Activated naive CD4-positive, alpha-beta T cell treated with anti-CD3 and anti-CD28 coated beads, Interleukin-2, amount 50 U/mL, for 72 hours (primary cell): ENCODE results near the gene FBXL7. TPM values are rescaled to one million over a fixed set of nuclear protein-coding genes. Genes with fewer than 3 reads are reported as not detected.
A peak's percentile ranks its signal among the peaks of the same experiment; 100 is the strongest.

Experiments
- ATAC-seq, 2 donors: fragments of 150-1000 bp; cut with Tn5 transposase; 2 replicates each; pipeline ENCODE4 v1.10.0; 2021; ENCODE audit warnings: mild to moderate bottlenecking in 2 of 2, moderate library complexity in 2 of 2
- DNase-seq, 2 donors: peaks; one replicate each; pipeline ENCODE4 v3.0.0; 2021 to 2022; ENCODE audit warnings: low spot score in 2 of 2
- H3K27ac Mint-ChIP-seq, 2 donors: one replicate each; pipeline ENCODE4 v1.8.0; 2022; ENCODE audit warnings: mild to moderate bottlenecking in 2 of 2, mixed read lengths in 2 of 2
- H3K36me3 Mint-ChIP-seq, 2 donors: one replicate each; pipeline ENCODE4 v1.8.0; 2022; ENCODE audit warnings: mixed read lengths in 2 of 2
- H3K9me3 Mint-ChIP-seq, 2 donors: one replicate each; pipeline ENCODE4 v1.8.0; 2022; ENCODE audit warnings: mixed read lengths in 2 of 2
- total RNA-seq, 2 donors: library from RNA; stranded (reverse); gene quantifications; one replicate each; pipeline ENCODE4 v1.2.3, GENCODE V29; 2022

Gene FBXL7
- total RNA-seq, 2 donors from 2014 or later = not detected

DNA sequence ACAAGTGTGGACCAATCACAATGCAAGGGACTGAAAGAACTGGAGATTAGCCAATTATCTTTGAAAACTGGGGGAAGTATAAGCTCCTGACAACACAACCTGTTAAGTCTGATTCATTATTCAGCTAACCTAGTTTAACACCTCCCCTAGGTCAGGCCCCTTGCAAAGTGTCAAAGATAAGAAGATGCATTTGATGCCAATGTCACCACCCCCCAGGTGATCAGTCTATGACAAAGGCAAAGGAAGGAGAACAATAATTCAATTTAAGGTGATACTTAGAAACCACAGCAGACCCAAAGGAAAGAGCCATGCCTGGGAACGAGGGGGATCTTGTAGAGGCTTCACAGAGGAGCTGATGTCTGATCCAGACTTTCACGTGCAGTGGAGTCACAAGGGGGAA lies 137.9 kb downstream of the FBXL7 start:
- peaks cover 14 to 18% of the 10 kb centered on the region in 2 donors for H3K9me3 Mint-ChIP-seq
- ATAC-seq = no peak
- H3K27ac Mint-ChIP-seq = no peak overlapping the region
- no peak for DNase-seq
- peaks cover 0 to under 1% of the 10 kb centered on the region in 2 donors for H3K36me3 Mint-ChIP-seq

- Mint-ChIP-seq H3K27ac (no peak overlapping the region), H3K36me3 (peaks cover 0 to 5% of the 10 kb centered on the region in 2 donors), H3K9me3 (peaks cover 14 to 21% of the 10 kb centered on the region in 2 donors)
- no peak for ATAC-seq
- DNase-seq = no peak
These were observed 138.3 kb downstream of the FBXL7 start for GRCh38 chr5:15638296-15638695.

DNA sequence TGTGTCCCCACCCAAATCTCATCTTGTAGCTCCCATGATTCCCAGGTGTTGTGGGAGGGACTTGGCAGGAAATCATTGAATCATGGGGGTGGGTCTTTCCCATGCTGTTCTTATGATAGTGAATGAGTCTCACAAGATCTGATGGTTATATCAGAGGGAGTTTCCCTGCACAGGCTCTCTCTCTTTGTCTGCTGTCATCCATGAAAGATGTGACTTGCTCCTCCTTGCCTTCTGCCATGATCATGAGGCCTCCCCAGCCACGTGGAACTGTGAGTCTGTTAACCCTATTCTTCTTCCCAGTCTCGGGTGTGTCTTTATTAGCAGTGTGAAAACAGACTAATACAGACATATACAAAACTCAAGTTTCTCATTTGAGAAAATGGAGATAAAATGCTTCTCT lies 139.3 kb downstream of the FBXL7 start:
- DNase-seq (no peak), ATAC-seq (no peak)
- H3K27ac Mint-ChIP-seq = peak overlapping the region in 1 of 2 donors; percentile 47
- H3K36me3 Mint-ChIP-seq = peaks cover 0 to 9% of the 10 kb centered on the region in 2 donors
- peaks cover 14 to 25% of the 10 kb centered on the region in 2 donors for H3K9me3 Mint-ChIP-seq

- peaks cover 0 to 9% of the 10 kb centered on the region in 2 donors for H3K36me3 Mint-ChIP-seq
- DNase-seq = no peak
- H3K9me3 Mint-ChIP-seq = peaks cover 10 to 25% of the 10 kb centered on the region in 2 donors
These were observed 140.1 kb downstream of the FBXL7 start for GRCh38 chr5:15640116-15640515.

DNA sequence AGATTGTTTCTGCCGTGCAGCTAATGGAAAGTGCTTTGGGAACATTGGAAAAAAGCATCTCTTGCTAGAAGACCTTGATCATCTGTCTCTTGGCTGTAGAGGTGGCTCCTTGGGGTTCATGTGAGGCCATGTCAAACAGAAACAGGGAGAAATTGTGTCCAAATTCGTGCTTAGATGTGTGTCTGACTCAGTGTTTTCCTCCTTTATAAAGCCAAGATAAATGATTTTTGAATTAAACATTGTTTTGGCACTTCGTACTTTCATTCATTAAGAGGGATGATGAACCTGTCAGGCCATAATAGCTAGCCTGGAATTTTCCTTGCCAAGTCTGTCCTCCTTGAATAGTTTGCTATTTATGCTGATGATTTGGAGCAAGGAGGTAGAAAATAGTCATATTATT lies 143.8 kb downstream of the FBXL7 start:
- Mint-ChIP-seq H3K9me3 (peaks cover 10 to 21% of the 10 kb centered on the region in 2 donors), H3K36me3 (peaks cover 0 to 9% of the 10 kb centered on the region in 2 donors), H3K27ac (no peak overlapping the region)
- no peak for ATAC-seq
- no peak for DNase-seq

More at GRCh38 chr5:15640116-15640515, 140.1 kb downstream of the FBXL7 start:
- no peak for ATAC-seq
- no peak overlapping the region for H3K27ac Mint-ChIP-seq

DNA sequence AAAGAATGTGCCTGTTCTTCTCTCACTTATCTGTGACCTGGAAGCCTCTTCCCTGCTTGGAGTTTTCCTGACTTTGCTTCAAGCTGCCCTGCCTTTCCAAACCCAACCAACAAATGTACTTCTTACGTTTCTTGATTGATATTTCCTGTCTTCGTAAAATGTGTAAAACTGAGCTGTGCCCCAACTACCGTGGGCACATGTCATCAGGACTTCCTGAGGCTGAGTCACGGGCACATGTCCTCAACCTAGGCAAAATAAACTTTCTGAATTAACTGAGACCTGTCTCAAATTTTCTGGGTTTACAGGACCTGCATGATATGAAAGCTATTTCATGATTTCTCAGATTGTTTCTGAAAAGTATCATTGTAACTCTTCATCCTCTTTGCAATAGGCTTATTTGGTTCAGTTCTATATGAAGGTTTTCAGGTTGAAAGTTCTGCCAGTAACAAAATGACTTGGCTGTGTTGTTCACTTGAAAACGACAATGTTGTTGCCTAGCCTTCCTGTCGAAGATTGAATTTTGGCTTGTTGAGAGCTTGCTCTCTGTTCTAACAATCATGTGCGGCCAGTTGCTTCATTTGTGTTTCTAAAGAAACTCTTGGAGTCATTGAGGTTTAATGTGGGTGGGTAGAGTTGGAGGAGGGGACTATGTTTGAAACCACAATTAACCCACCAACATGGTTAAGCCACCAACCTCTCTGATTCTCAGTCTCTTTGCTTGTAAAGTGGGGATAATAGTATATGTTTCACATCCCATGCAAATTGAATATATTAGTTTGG lies 145.6 kb downstream of the FBXL7 start:
- DNase-seq = no peak
- peaks cover 6 to 21% of the 10 kb centered on the region in 2 donors for H3K9me3 Mint-ChIP-seq
- peaks cover 0 to 9% of the 10 kb centered on the region in 2 donors for H3K36me3 Mint-ChIP-seq
- no peak for ATAC-seq
- peak overlapping the region in 1 of 2 donors; percentile 39 for H3K27ac Mint-ChIP-seq

DNA sequence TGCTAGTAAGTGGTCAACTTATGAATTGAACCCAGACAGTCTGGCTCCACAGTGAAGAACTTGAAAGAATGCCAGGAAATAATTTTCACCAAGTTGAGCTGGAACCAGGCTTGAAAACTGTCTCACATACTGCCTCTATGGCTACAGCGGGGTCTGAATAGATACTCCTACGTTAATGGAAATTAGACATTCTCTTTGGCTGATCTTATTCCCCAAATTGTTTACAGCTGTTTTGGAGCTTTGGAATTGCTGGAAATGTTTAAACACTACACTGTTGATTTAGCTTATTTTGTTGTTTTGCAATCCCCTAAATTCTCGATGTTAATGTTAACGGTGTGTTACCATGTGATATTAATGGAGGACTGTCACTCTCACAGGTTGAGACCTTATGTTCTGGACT lies 146.4 kb downstream of the FBXL7 start:
- ATAC-seq = no peak
- peaks cover 6 to 19% of the 10 kb centered on the region in 2 donors for H3K9me3 Mint-ChIP-seq

DNA sequence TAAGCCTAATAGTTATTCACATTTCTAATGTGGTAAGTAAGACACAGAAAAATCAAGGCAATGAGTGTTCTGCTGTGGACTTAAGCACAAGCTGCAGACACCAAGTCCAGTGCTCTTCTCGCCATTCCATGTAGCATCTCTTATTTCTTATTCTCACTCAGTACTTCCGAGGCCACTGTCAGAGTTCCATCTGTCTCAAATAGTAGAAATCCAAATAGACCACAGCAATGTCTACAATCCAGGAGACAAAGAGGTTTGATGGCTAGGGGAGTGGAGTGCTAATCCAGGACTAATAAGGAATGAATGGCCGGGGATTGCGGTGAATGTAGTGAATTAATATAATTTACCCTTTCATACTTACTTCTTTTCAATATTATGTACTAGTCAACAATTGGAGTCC lies 147.3 kb downstream of the FBXL7 start:
- no peak overlapping the region for H3K27ac Mint-ChIP-seq
- H3K36me3 Mint-ChIP-seq = peaks cover 0 to 9% of the 10 kb centered on the region in 2 donors
- H3K9me3 Mint-ChIP-seq = peaks cover 5 to 14% of the 10 kb centered on the region in 2 donors
- no peak for ATAC-seq
- DNase-seq = no peak

More for the DNA sequence above, 146.4 kb downstream of the FBXL7 start:
- no peak for DNase-seq
- no peak overlapping the region for H3K27ac Mint-ChIP-seq
- peaks cover 0 to 9% of the 10 kb centered on the region in 2 donors for H3K36me3 Mint-ChIP-seq

GRCh38 chr5:15650266-15650665 lies 150.3 kb downstream of the FBXL7 start:
- H3K36me3 Mint-ChIP-seq = no peaks in the 10 kb centered on the region
- no peak for DNase-seq
- H3K27ac Mint-ChIP-seq = no peak overlapping the region
- peaks cover 0 to 5% of the 10 kb centered on the region in 2 donors for H3K9me3 Mint-ChIP-seq
- no peak for ATAC-seq

DNA sequence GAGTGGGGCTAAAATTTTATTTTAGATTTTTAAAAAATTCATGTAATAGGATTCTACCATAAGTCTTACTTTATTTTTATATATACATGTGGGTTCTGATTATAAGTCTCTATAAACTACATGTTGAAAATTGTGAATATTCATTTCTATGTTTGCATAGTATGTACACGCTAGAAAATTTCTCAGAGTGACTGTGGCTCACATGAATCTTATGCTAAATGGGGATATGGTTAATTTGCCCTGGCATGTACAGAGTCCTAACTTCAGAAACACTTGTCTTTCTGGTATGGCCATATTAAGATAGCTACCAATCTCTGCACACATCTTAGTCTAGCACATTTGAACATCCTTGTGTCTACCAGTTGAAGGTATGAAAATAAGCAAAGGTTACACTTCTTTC lies 154.8 kb downstream of the FBXL7 start:
- DNase-seq (no peak), ATAC-seq (no peak)
- Mint-ChIP-seq H3K27ac (no peak overlapping the region), H3K9me3 (peaks cover 9% of the 10 kb centered on the region in 2 donors), H3K36me3 (no peaks in the 10 kb centered on the region)

DNA sequence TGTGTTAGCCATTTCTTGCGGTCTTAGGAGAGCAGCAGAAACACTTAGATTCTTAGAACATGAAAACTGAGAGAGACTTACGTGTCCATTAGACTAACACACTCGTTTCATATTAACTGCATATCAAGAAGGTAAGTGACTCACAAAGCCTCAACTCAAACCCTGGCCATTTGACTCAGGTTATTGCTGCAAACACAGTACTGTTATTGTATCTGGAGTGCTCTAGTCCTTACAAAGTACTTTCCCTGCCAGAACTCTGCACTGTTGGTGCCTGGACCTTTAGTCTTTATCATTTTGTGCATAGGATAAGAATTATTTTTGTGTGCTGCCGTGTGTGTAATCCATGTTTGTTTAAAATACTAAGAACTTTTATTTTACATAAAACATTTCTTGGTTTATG lies 155.7 kb downstream of the FBXL7 start:
- Mint-ChIP-seq H3K9me3 (peaks cover 6 to 9% of the 10 kb centered on the region in 2 donors), H3K27ac (no peak overlapping the region), H3K36me3 (no peaks in the 10 kb centered on the region)
- DNase-seq = no peak
- no peak for ATAC-seq

DNA sequence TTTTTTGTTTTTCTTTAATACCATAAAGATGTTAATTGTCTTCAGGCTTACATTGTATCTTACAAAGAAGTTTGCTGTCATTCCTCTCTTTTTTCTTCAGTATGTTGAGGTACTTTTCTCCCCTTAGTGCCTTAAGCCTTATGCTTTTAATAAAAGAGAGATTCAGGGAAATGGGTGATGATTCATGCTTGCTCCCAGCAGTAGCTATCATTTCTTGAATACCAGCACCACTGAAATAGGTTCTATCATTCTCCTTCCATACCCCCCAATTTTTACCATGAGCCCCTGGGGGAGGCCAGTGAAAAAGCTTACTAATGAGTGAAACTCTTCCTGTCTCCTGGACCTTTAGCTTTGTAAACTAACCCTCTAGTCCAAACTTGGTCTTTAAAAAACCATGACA lies 165.0 kb downstream of the FBXL7 start:
- H3K36me3 Mint-ChIP-seq = peaks cover 0 to 7% of the 10 kb centered on the region in 2 donors
- no peak for ATAC-seq
- H3K9me3 Mint-ChIP-seq = peaks cover 13 to 24% of the 10 kb centered on the region in 2 donors

DNA sequence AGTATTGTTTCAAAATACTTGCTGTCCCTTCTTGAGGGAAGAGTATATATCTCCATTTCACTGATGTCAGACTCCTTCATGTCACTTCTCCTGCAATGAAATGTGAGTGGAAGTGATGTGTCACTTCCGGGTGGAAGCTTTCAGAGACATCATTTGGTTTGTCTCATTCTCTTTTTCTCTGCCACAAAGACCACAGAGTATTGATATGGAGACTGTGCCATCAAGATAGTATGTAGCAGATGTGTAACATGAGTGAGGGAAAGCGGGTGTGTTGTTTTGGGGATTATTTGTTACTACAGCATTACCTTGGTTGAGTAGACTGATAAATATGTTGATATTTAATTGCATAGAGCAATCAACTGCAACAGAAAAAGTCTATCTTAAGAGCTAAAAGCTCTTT lies 169.8 kb downstream of the FBXL7 start:
- no peak overlapping the region for H3K27ac Mint-ChIP-seq
- peaks cover 5 to 13% of the 10 kb centered on the region in 2 donors for H3K9me3 Mint-ChIP-seq
- DNase-seq (no peak), ATAC-seq (no peak)
- H3K36me3 Mint-ChIP-seq = no peaks in the 10 kb centered on the region

More for the DNA sequence above, 165.0 kb downstream of the FBXL7 start:
- no peak for DNase-seq
- H3K27ac Mint-ChIP-seq = no peak overlapping the region

DNA sequence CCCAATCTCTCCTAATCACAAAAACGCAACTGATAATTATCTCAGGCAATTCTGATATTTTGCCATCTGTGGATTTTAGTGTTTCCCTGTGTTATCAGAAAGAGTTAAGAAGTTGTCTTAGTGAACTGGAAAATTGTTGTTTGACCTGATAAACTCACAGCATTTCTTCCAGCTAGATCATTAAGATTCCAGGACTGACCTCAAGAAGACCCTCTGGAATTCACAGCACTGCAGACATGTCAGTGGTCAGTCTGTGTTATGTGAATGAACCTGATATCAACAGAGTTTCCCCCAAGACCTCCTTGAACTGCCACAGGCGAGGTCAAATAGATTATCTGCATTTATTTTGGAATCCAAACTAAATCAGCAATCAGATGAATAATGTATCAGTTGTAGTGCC lies 174.7 kb downstream of the FBXL7 start:
- Mint-ChIP-seq H3K9me3 (peaks cover 5 to 8% of the 10 kb centered on the region in 2 donors), H3K27ac (no peak overlapping the region), H3K36me3 (no peaks in the 10 kb centered on the region)
- ATAC-seq (no peak), DNase-seq (no peak)

GRCh38 chr5:15676591-15676990 lies 176.6 kb downstream of the FBXL7 start:
- ATAC-seq (no peak), DNase-seq (no peak)
- Mint-ChIP-seq H3K36me3 (no peaks in the 10 kb centered on the region), H3K27ac (no peak overlapping the region), H3K9me3 (peaks cover 5% of the 10 kb centered on the region in 2 donors)

- Mint-ChIP-seq H3K9me3 (peaks cover 5 to 8% of the 10 kb centered on the region in 2 donors), H3K27ac (no peak overlapping the region), H3K36me3 (no peaks in the 10 kb centered on the region)
- ATAC-seq (no peak), DNase-seq (no peak)
These were observed 179.2 kb downstream of the FBXL7 start for GRCh38 chr5:15679161-15679560.

- H3K36me3 Mint-ChIP-seq = no peaks in the 10 kb centered on the region
- no peak for DNase-seq
- no peak overlapping the region for H3K27ac Mint-ChIP-seq
- ATAC-seq = no peak
- H3K9me3 Mint-ChIP-seq = peaks cover 5 to 13% of the 10 kb centered on the region in 2 donors
These were observed 180.5 kb downstream of the FBXL7 start for GRCh38 chr5:15680455-15680854.

- ATAC-seq = no peak
These were observed 182.1 kb downstream of the FBXL7 start for GRCh38 chr5:15682122-15682521.

More at GRCh38 chr5:15682122-15682521, 182.1 kb downstream of the FBXL7 start:
- peaks cover 5 to 10% of the 10 kb centered on the region in 2 donors for H3K9me3 Mint-ChIP-seq
- no peaks in the 10 kb centered on the region for H3K36me3 Mint-ChIP-seq
- DNase-seq = no peak
- H3K27ac Mint-ChIP-seq = no peak overlapping the region
